Keratinocyte (primary cell): ENCODE results near the gene CDAN1. TPM values are rescaled to one million over a fixed set of nuclear protein-coding genes. Genes with fewer than 3 reads are reported as not detected.

Experiments
- DNase-seq: peaks from one replicate; pipeline ENCODE4 v3.0.0-alpha.2; 2011; ENCODE audit warnings: low read depth, missing footprints, low spot score
- FAIRE-seq: peaks from 2 replicates; lab custom pipeline; 2011; peaks lifted over from hg19 to GRCh38; lab: Jason Lieb, UNC
- H2AFZ ChIP-seq: 2 replicates; pipeline ENCODE4 v1.6.0; 2012; ENCODE audit warnings: low read length, control low read depth, inconsistent platforms; ENCODE audit not compliant: control insufficient read depth
- H3K27ac ChIP-seq: 2 replicates; pipeline ENCODE4 v1.5.1; 2011; ENCODE audit warnings: low read length; ENCODE audit not compliant: control insufficient read depth, insufficient read depth
- H3K27me3 ChIP-seq: 3 replicates; pipeline ENCODE4 v1.6.0; 2011; ENCODE audit warnings: low read length; ENCODE audit not compliant: control insufficient read depth, insufficient read depth; ENCODE audit errors: extremely low read depth
- H3K36me3 ChIP-seq, 2 experiments: 2 replicates in 1 of 2; 3 replicates in 1 of 2; pipeline ENCODE4 v1.5.1; 2011; ENCODE audit warnings: low read length in 2 of 2, mild to moderate bottlenecking in 1 of 2; ENCODE audit not compliant: control insufficient read depth in 2 of 2, insufficient read depth in 2 of 2; ENCODE audit errors: extremely low read depth in 1 of 2
- H3K4me1 ChIP-seq: 3 replicates; pipeline ENCODE4 v1.5.1; 2011; ENCODE audit warnings: low read length; ENCODE audit not compliant: control insufficient read depth, insufficient read depth; ENCODE audit errors: extremely low read depth
- H3K4me2 ChIP-seq: 3 replicates; pipeline ENCODE4 v1.6.0; 2011; ENCODE audit warnings: low read depth, low read length; ENCODE audit not compliant: control insufficient read depth, insufficient read depth; ENCODE audit errors: extremely low read depth
- H3K4me3 ChIP-seq, 3 experiments: fragments of 200-600 bp in 1 of 3; sonication (generic) in 1 of 3; 2 replicates in 2 of 3; 3 replicates in 1 of 3; pipeline ENCODE4 v1.5.1; 2011 to 2016; ENCODE audit warnings: low read length in 3 of 3, mild to moderate bottlenecking in 3 of 3, control low read depth in 2 of 3, inconsistent platforms in 1 of 3, low read depth in 1 of 3, mixed read lengths in 1 of 3, mixed run types in 1 of 3, moderate library complexity in 1 of 3; ENCODE audit not compliant: control insufficient read depth in 2 of 3, insufficient read depth in 2 of 3; ENCODE audit errors: extremely low read depth in 1 of 3
- H3K79me2 ChIP-seq: 2 replicates; pipeline ENCODE4 v1.6.0; 2012; ENCODE audit warnings: low read length; ENCODE audit not compliant: control insufficient read depth, insufficient read depth
- H3K9ac ChIP-seq: 3 replicates; pipeline ENCODE4 v1.6.0; 2011; ENCODE audit warnings: low read length; ENCODE audit not compliant: control insufficient read depth, insufficient read depth; ENCODE audit errors: extremely low read depth
- H3K9me1 ChIP-seq: 3 replicates; pipeline ENCODE4 v1.6.0; 2011; ENCODE audit warnings: low read length; ENCODE audit not compliant: control insufficient read depth, insufficient read depth; ENCODE audit errors: extremely low read depth
- H3K9me3 ChIP-seq: 2 replicates; pipeline ENCODE4 v1.5.1; 2012; ENCODE audit warnings: low read depth, low read length; ENCODE audit not compliant: control insufficient read depth
- H4K20me1 ChIP-seq: 3 replicates; pipeline ENCODE4 v1.6.0; 2011; ENCODE audit warnings: low read length; ENCODE audit not compliant: control insufficient read depth, insufficient read depth; ENCODE audit errors: extremely low read depth
- EZH2 ChIP-seq: IDR thresholded peaks from one replicate; pipeline ENCODE4 v1.6.1; 2012; ENCODE audit warnings: inconsistent platforms, mild to moderate bottlenecking, low read length, moderate library complexity
- dilution Hi-C: fragments of 300-500 bp; cut with MboI; formaldehyde crosslinking; loops from one replicate; pipeline ENCODE4 v1.7.0; 2020; ENCODE audit warnings: low sequenced_read_pairs; ENCODE audit not compliant: extremely low pct_ligation_motif_present
- polyA plus RNA-seq, 5 experiments: library from polyadenylated mRNA; depleted of rRNA in 3 of 5; stranded (reverse) in 3 of 5; stranded (forward) in 1 of 5; unstranded in 1 of 5; fragments of >200 nt; gene quantifications; 1 replicate in 1 of 5; 2 replicates in 3 of 5; 3 replicates in 1 of 5; pipeline versions ENCODE4 v1.2.1 to v1.2.3, GENCODE V29; 2011 to 2012; ENCODE audit warnings: missing spikeins in 2 of 5, low read depth in 1 of 5, low replicate concordance in 1 of 5
- TF ChIP-seq, protein P1 (sequence below), 3 experiments: IDR thresholded peaks in 1 of 3; conservative IDR thresholded peaks in 1 of 3; optimal IDR thresholded peaks in 1 of 3; 2 replicates in 2 of 3; 3 replicates in 1 of 3; pipeline versions ENCODE3 to v1.5.1; 2011; ENCODE audit warnings: low read length in 3 of 3, mild to moderate bottlenecking in 3 of 3, moderate library complexity in 2 of 3, control low read depth in 1 of 3, inconsistent platforms in 1 of 3; ENCODE audit not compliant: insufficient read depth in 2 of 3; ENCODE audit errors: extremely low read depth in 1 of 3

Gene CDAN1
- polyA plus RNA-seq, 1 donor (not counting 4 experiments of a cell fraction or from before 2014, with no cell fraction given), result 3.8 TPM

DNA sequence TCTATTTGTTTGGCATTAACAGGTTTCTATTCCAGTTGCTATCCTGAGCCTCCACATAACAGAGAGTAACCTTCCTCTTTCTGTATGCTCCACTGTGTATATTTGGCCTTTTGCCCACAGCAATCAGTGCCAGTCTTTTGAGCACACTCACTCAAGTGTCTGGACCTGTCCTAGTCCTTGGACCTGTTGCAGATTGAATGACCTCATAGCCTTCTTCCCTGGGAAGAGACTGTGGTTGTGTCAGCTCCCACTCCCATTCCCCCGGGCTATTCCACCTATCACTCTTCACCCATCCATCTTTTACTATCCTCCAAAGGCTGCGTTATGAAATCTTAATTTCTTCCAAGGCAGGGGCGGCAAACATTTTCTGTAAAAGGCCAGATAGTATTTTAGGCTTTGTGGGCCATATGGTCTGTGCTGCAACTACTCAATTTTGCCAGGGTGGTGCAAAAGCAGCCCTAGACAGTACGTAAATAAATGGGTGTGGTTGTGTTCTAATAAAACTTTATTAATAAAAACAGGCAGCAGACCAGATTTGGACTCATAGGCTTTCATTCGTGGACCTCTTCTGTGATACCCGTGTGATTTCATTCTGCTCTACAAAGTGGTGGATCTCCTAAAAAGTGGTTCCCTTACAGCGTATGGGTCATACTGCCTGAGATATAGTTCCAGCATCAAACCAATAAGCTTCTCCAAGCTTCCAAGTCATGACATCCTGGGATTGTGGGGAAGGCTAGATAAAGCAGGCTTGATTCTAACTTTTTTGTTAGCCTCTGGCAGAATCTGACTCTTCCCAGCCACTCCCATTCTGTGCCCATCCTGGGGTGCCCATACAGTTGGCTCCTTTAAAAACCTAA is 57.4 kb downstream of the CDAN1 start:
- H3K79me2 ChIP-seq, result no peaks in the 10 kb centered on the region
- no peak overlapping the region for H3K4me3 ChIP-seq
- no peak overlapping the region for H2AFZ ChIP-seq
- no peaks in the 10 kb centered on the region for H3K9me1 ChIP-seq
- DNase-seq (peak; percentile 95), FAIRE-seq (peak; percentile 99)
- H3K27ac ChIP-seq, result peak overlapping the region; percentile 71
- peaks cover 0 to 13% of the 10 kb centered on the region in 2 experiments for H3K36me3 ChIP-seq
- H3K9me3 ChIP-seq, result no peaks in the 10 kb centered on the region
- H3K4me2 ChIP-seq, result peak overlapping the region; percentile 70
- peaks cover 3% of the 10 kb centered on the region for H4K20me1 ChIP-seq
- TF ChIP-seq EZH2, result no peak
- TF ChIP-seq, protein P1, sequence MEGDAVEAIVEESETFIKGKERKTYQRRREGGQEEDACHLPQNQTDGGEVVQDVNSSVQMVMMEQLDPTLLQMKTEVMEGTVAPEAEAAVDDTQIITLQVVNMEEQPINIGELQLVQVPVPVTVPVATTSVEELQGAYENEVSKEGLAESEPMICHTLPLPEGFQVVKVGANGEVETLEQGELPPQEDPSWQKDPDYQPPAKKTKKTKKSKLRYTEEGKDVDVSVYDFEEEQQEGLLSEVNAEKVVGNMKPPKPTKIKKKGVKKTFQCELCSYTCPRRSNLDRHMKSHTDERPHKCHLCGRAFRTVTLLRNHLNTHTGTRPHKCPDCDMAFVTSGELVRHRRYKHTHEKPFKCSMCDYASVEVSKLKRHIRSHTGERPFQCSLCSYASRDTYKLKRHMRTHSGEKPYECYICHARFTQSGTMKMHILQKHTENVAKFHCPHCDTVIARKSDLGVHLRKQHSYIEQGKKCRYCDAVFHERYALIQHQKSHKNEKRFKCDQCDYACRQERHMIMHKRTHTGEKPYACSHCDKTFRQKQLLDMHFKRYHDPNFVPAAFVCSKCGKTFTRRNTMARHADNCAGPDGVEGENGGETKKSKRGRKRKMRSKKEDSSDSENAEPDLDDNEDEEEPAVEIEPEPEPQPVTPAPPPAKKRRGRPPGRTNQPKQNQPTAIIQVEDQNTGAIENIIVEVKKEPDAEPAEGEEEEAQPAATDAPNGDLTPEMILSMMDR (optimal IDR thresholded peaks at IDR 0.05 in 1 of 3, IDR thresholded peaks at IDR 0.05 in 1 of 3, conservative IDR thresholded peaks at IDR 0.05 in 1 of 3; ENCODE audit: extremely low read depth in 1 of 3, insufficient read depth in 2 of 3, low read length in 3 of 3), result no peak
- peaks cover 17% of the 10 kb centered on the region for H3K4me1 ChIP-seq
- no peaks in the 10 kb centered on the region for H3K27me3 ChIP-seq
- H3K9ac ChIP-seq, result no peak overlapping the region
- dilution Hi-C loops, result no loop called here

DNA sequence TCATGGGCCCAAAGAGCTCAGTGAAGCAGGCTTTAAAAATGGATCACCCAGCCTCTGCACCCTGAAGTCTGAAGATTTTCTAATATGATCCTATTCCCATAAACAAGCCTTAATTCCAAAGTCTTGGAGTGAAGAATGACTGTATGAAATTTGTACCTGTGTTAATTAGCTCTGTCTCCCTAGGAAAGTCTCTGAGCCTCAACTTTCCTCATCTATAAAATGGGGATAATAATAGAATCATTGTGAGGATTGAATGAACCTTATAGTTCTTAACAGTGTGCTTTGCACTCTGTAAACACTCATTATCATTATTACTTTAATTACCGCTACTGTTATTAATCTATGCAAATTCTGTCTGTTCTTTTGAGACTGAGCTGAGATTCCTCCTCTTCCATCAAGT is 61.9 kb downstream of the CDAN1 start:
- H3K4me1 ChIP-seq, result peaks cover 26% of the 10 kb centered on the region
- DNase-seq, result no peak
- H3K36me3 ChIP-seq, result peaks cover 0 to 2% of the 10 kb centered on the region in 2 experiments
- no peak for FAIRE-seq
- no peaks in the 10 kb centered on the region for H3K79me2 ChIP-seq
- H4K20me1 ChIP-seq, result peaks cover 3% of the 10 kb centered on the region
- dilution Hi-C loops, result no loop called here
- TF ChIP-seq, protein P1 (optimal IDR thresholded peaks at IDR 0.05 in 1 of 3, IDR thresholded peaks at IDR 0.05 in 1 of 3, conservative IDR thresholded peaks at IDR 0.05 in 1 of 3; ENCODE audit: extremely low read depth in 1 of 3, insufficient read depth in 2 of 3, low read length in 3 of 3), result no peak
- no peak overlapping the region for H3K27ac ChIP-seq
- no peak overlapping the region for H2AFZ ChIP-seq
- no peak overlapping the region for H3K4me2 ChIP-seq
- H3K9me1 ChIP-seq, result no peaks in the 10 kb centered on the region
- no peaks in the 10 kb centered on the region for H3K27me3 ChIP-seq
- H3K9ac ChIP-seq, result no peak overlapping the region
- H3K4me3 ChIP-seq, result no peak overlapping the region
- H3K9me3 ChIP-seq, result no peaks in the 10 kb centered on the region
